GM18870 (cell line): ENCODE data around the gene SLC17A4.
A peak's percentile ranks its signal among the peaks of the same experiment; 100 is the strongest.

Experiments used
- ATAC-seq: cut with Tn5 transposase; IDR thresholded peaks from one replicate; pipeline ENCODE4 v1.9.1; 2021; ENCODE audit warnings: moderate library complexity; ENCODE audit not compliant: unreplicated experiment

The SLC17A4 gene

GRCh38 chr6:25794784-25795183 lies 40.2 kb downstream of the SLC17A4 start:
- no peak for ATAC-seq

DNA sequence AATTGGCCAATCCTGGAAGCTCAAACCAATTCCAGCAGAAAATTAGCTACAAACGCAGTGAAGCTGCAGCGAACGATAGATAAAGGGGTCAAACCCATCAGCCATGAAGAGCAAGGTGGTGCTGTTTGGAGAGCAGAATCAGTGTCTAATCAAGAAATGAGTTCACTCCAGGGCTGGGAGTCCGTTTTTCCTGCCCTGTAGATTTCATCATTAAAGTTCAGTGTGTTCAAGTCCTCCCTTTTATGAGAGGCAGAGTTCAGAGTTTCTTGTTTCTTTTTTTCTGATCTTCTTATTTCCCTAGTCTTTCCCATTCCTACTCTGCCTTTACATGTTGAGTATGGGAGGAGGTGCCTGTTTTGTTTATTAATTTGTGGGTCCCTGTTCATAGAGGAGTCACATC lies 46.9 kb downstream of the SLC17A4 start:
- ATAC-seq, result no peak

GRCh38 chr6:25804804-25805203 lies 50.3 kb downstream of the SLC17A4 start:
- ATAC-seq, result no peak

DNA sequence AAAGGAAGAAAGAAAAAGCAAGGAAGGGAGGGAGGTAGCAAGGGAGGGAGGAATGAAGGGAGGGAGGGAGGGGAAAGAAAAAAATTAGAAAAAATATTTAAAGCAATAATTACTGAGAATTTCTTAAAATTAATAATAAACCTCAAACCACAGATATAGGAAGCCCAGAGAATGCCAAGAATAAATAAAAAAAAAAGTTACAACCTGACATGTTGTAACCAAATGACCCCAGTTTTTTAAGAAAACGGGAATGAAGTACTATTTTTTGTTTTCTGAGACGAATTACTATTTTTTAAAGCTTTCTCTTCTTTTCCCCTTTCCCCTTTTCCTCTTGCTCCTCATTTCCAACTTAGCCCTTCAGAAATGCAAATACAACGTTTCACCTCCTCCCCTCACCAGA lies 60.7 kb downstream of the SLC17A4 start:
- ATAC-seq, result no peak

GRCh38 chr6:25816252-25816651 lies 61.7 kb downstream of the SLC17A4 start:
- ATAC-seq, result no peak

- ATAC-seq, result no peak
These were observed 66.8 kb downstream of the SLC17A4 start for GRCh38 chr6:25821341-25821740.

DNA sequence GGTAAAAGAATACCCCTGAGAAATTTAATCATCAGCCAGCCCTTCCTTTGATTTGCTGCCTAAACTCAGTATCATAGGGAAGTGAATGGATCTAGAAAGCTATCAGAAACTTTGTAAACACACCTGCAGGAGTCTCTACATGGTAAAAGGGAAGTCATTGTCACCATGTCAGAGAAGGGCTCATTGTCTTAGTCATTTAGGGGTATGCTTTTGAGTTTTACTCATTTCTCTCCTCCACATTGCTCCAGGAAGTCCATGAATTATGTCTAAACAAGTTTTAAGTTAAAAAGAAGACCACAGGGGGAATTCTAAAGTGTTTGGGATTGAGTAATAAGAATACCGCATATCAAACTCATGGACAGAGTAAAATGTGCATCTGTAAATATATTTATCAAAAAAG lies 74.8 kb downstream of the SLC17A4 start:
- peak; percentile 78 for ATAC-seq

DNA sequence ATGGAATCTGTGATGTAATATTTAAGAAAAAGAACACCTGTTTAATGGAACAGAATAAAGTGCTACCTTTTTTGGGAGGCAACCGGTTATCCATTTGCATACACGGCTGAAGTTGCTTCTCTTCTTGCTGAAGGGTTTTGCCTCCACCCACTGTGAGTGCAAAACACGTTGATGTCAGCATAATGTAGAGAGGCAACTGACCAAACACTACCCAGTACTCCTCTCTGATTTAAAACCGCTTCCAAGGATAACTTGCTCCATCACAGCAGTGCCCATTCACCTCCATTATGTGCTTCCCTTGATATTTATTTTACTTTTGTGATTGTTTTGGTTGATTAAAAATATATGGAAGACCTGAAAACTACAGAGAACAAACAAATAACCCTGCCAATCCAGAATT lies 75.9 kb downstream of the SLC17A4 start:
- no peak for ATAC-seq
